CD8-positive, alpha-beta memory T cell (primary cell): ENCODE results near the gene ACSL4. TPM values are rescaled to one million over a fixed set of nuclear protein-coding genes. Genes with fewer than 3 reads are reported as not detected.

ENCODE experiments used
- CTCF ChIA-PET: fragments of 350-600 bp; sonication (Branson Sonifier 250); formaldehyde crosslinking; loops from one replicate; lab custom pipeline; 2021; ENCODE audit warnings: antibody characterized with exemption; lab: Charles Lee
- POLR2A ChIA-PET: fragments of 350-600 bp; sonication (Branson Sonifier 250); formaldehyde crosslinking; loops from one replicate; lab custom pipeline; 2021; ENCODE audit warnings: antibody characterized with exemption; lab: Charles Lee
- DNase-seq, 5 donors: peaks; one replicate each; pipeline versions ENCODE4 v3.0.0 to v3.0.0-alpha.2; 2020 to 2022; ENCODE audit warnings: mixed read lengths in 1 of 5
- H3K27ac ChIP-seq: one replicate; pipeline ENCODE4 v1.7.0; 2013; ENCODE audit warnings: low read depth, mild to moderate bottlenecking, low read length, moderate library complexity
- H3K27me3 ChIP-seq: 2 replicates; pipeline ENCODE4 v1.7.0; 2013; ENCODE audit warnings: low read length, mild to moderate bottlenecking; ENCODE audit not compliant: insufficient read depth, poor library complexity, severe bottlenecking
- H3K36me3 ChIP-seq: 2 replicates; pipeline ENCODE4 v1.7.0; 2013; ENCODE audit warnings: mild to moderate bottlenecking, low read length, moderate library complexity; ENCODE audit not compliant: insufficient read depth
- H3K4me1 ChIP-seq: 2 replicates; pipeline ENCODE4 v1.7.0; 2013; ENCODE audit warnings: mild to moderate bottlenecking, low read length, moderate library complexity; ENCODE audit not compliant: insufficient read depth
- H3K4me3 ChIP-seq: 2 replicates; pipeline ENCODE4 v1.7.0; 2013; ENCODE audit warnings: mild to moderate bottlenecking, low read length
- H3K9me3 ChIP-seq: 2 replicates; pipeline ENCODE4 v1.7.0; 2013; ENCODE audit warnings: mild to moderate bottlenecking, low read length
- H3K27ac Mint-ChIP-seq, 8 donors: one replicate each; pipeline ENCODE4 v1.8.0; 2020 to 2021; ENCODE audit warnings: mixed read lengths in 8 of 8, mild to moderate bottlenecking in 6 of 8, inconsistent platforms in 3 of 8, moderate library complexity in 3 of 8
- H3K27me3 Mint-ChIP-seq, 2 donors: one replicate each; pipeline ENCODE4 v1.8.0; 2020 to 2021; ENCODE audit warnings: mixed read lengths in 2 of 2, mild to moderate bottlenecking in 1 of 2, moderate library complexity in 1 of 2
- H3K36me3 Mint-ChIP-seq, 3 donors: one replicate each; pipeline ENCODE4 v1.8.0; 2020 to 2021; ENCODE audit warnings: mixed read lengths in 3 of 3, inconsistent platforms in 1 of 3, mild to moderate bottlenecking in 1 of 3
- H3K4me1 Mint-ChIP-seq, 3 donors: one replicate each; pipeline ENCODE4 v1.8.0; 2020 to 2021; ENCODE audit warnings: mixed read lengths in 3 of 3, inconsistent platforms in 1 of 3, mild to moderate bottlenecking in 1 of 3
- H3K4me3 Mint-ChIP-seq, 7 donors: one replicate each; pipeline ENCODE4 v1.8.0; 2020 to 2021; ENCODE audit warnings: mixed read lengths in 7 of 7, mild to moderate bottlenecking in 6 of 7, moderate library complexity in 4 of 7, inconsistent platforms in 2 of 7
- H3K9me3 Mint-ChIP-seq, 5 donors: one replicate each; pipeline ENCODE4 v1.8.0; 2020 to 2022; ENCODE audit warnings: mixed read lengths in 5 of 5, mild to moderate bottlenecking in 3 of 5, moderate library complexity in 2 of 5, inconsistent platforms in 1 of 5
- polyA plus RNA-seq: library from polyadenylated mRNA; unstranded; fragments of 300-500 nt; fragmentation: Illumina TruSeq; gene quantifications from one replicate; pipeline ENCODE4 v1.2.3, GENCODE V29; 2021
- total RNA-seq, 2 experiments: library from RNA; stranded (reverse); gene quantifications; one replicate each; pipeline ENCODE4 v1.2.3, GENCODE V29; 2021

ACSL4 gene
- total and polyA plus RNA-seq, 3 experiments from 2014 or later = 12.7 to 72.4 (median 69.6) TPM

DNA sequence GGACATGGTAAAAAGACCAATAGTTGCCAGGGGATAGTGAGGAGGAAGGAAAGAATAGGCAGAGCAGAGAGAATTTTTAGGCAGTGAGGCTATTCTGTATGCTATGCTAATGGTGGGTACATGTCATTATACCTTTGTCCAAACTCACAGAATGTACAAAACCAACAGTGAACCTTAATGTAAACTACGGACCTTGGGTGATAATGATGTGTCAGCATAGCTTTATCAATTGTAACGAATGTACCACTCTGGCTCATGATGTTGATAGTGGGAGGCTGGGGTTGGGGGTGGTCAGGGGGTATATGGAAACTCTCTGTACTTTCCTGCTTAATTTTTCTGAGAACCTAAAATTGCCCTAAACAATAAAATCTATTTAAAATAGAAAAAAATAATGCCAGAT is 37.7 kb upstream of the ACSL4 start:
- no peak overlapping the region for H3K27ac Mint-ChIP-seq
- no peaks in the 10 kb centered on the region for H3K36me3 ChIP-seq
- H3K4me1 ChIP-seq = no peaks in the 10 kb centered on the region
- peaks cover 0 to 3% (median 0%) of the 10 kb centered on the region in 3 donors for H3K4me1 Mint-ChIP-seq
- ChIA-PET CTCF (no interaction called here), POLR2A (no interaction called here)
- no peaks in the 10 kb centered on the region for H3K27me3 ChIP-seq
- H3K36me3 Mint-ChIP-seq = no peaks in the 10 kb centered on the region
- no peaks in the 10 kb centered on the region for H3K9me3 ChIP-seq
- H3K27ac ChIP-seq = no peak overlapping the region
- no peak overlapping the region for H3K4me3 ChIP-seq
- peaks cover 0 to 8% (median 2%) of the 10 kb centered on the region in 5 donors for H3K9me3 Mint-ChIP-seq
- H3K4me3 Mint-ChIP-seq = no peak overlapping the region
- H3K27me3 Mint-ChIP-seq = peaks cover 0 to 7% of the 10 kb centered on the region in 2 donors
- no peak for DNase-seq

DNA sequence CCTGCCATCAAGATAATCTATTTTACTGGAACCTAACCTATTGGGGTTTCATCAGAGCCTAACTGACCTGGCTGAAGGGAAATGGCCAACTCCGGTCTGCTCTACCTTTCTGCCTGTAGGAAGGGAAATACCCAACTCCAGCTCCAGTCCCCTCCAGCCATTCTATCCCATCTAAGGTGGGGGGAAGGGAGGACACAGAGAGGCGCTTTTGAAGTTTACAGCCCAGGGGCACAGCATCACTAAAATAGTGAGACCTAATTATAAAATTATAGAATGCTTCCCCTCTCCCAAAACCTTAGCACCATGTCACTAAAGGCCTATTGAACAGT is 27.8 kb upstream of the ACSL4 start:
- Histone ChIP-seq H3K4me3 (no peak overlapping the region), H3K9me3 (no peaks in the 10 kb centered on the region), H3K27ac (no peak overlapping the region), H3K27me3 (no peaks in the 10 kb centered on the region), H3K4me1 (no peaks in the 10 kb centered on the region), H3K36me3 (no peaks in the 10 kb centered on the region)
- no peak for DNase-seq
- ChIA-PET CTCF (no interaction called here), POLR2A (no interaction called here)
- H3K36me3 Mint-ChIP-seq = no peaks in the 10 kb centered on the region
- H3K27ac Mint-ChIP-seq = peak overlapping the region in 1 of 8 donors; percentile 60
- H3K4me1 Mint-ChIP-seq = peaks cover 11 to 17% (median 13%) of the 10 kb centered on the region in 3 donors
- H3K4me3 Mint-ChIP-seq = no peak overlapping the region
- H3K9me3 Mint-ChIP-seq = no peaks in the 10 kb centered on the region
- peaks cover 6 to 8% of the 10 kb centered on the region in 2 donors for H3K27me3 Mint-ChIP-seq

- H3K4me1 ChIP-seq = no peaks in the 10 kb centered on the region
- H3K9me3 ChIP-seq = no peaks in the 10 kb centered on the region
- H3K4me3 ChIP-seq = no peak overlapping the region
- no peaks in the 10 kb centered on the region for H3K36me3 ChIP-seq
- H3K27ac ChIP-seq = no peak overlapping the region
- peak overlapping the region in 2 of 7 donors; percentile 1 to 6 for H3K4me3 Mint-ChIP-seq
- H3K27me3 ChIP-seq = no peaks in the 10 kb centered on the region
- peak overlapping the region in 2 of 8 donors; percentile 10 to 60 for H3K27ac Mint-ChIP-seq
- DNase-seq = no peak
- CTCF ChIA-PET = no interaction called here
- H3K4me1 Mint-ChIP-seq = peaks cover 11 to 17% (median 13%) of the 10 kb centered on the region in 3 donors
- POLR2A ChIA-PET = no interaction called here
- H3K36me3 Mint-ChIP-seq = peaks cover 0 to 3% (median 0%) of the 10 kb centered on the region in 3 donors
- peaks cover 0 to 5% (median 2%) of the 10 kb centered on the region in 5 donors for H3K9me3 Mint-ChIP-seq
- H3K27me3 Mint-ChIP-seq = peaks cover 6 to 9% of the 10 kb centered on the region in 2 donors
Measured at GRCh38 chrX:109760209-109760921, 27.3 kb upstream of the ACSL4 start.

DNA sequence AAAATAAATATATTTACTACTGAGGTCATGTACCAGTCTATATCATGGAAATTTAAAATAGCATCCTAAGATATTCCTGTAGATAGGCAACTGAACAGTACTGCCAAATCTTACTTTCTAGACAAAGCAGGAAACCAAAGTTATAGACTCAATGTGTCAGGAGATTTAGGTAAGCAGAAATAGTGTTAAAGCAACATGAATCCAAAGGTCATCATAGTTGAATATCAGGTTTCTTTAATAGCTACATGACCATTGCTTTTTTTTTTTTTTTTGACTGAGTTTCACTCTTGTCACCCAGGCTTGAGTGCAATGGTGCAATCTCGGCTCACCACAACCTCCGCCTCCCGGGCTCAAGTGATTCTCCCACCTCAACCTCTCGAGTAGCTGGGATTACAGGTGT is 20.2 kb upstream of the ACSL4 start:
- Mint-ChIP-seq H3K4me1 (no peaks in the 10 kb centered on the region), H3K27ac (no peak overlapping the region), H3K9me3 (peaks cover 4 to 9% (median 5%) of the 10 kb centered on the region in 5 donors), H3K27me3 (peaks cover 0 to 6% of the 10 kb centered on the region in 2 donors), H3K4me3 (no peak overlapping the region), H3K36me3 (peaks cover 0 to 3% (median 2%) of the 10 kb centered on the region in 3 donors)
- ChIA-PET POLR2A (no interaction called here), CTCF (no interaction called here)
- H3K27ac ChIP-seq = no peak overlapping the region
- H3K27me3 ChIP-seq = no peaks in the 10 kb centered on the region
- no peaks in the 10 kb centered on the region for H3K4me1 ChIP-seq
- no peaks in the 10 kb centered on the region for H3K36me3 ChIP-seq
- no peak for DNase-seq
- H3K4me3 ChIP-seq = no peak overlapping the region
- H3K9me3 ChIP-seq = no peaks in the 10 kb centered on the region

DNA sequence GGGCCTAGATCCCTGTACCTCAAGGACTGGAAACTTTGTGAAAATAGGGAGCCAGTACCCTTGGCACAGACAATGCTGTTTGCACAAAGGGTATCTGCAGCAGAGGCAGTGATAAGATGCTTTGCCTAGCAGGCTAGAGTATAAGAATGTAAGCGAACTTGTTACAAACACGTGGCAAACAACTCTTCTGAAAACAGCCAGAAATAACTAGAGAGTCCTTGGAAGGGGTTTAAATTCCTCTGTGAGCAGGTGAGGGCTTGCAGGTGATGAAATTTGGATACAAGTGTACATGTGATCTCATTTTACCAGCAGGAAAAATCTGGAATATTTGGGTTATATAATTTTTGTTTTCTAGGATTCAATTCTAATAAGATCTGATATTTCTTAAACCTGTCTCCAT is 18.6 kb upstream of the ACSL4 start:
- Histone ChIP-seq H3K27ac (no peak overlapping the region), H3K4me3 (no peak overlapping the region), H3K9me3 (no peaks in the 10 kb centered on the region), H3K36me3 (no peaks in the 10 kb centered on the region), H3K4me1 (no peaks in the 10 kb centered on the region), H3K27me3 (no peaks in the 10 kb centered on the region)
- DNase-seq = no peak
- Mint-ChIP-seq H3K27ac (no peak overlapping the region), H3K4me3 (no peak overlapping the region), H3K9me3 (peaks cover 4 to 9% (median 5%) of the 10 kb centered on the region in 5 donors), H3K4me1 (no peaks in the 10 kb centered on the region), H3K36me3 (peaks cover 0 to 3% (median 2%) of the 10 kb centered on the region in 3 donors), H3K27me3 (peaks cover 0 to 6% of the 10 kb centered on the region in 2 donors)
- ChIA-PET POLR2A (no interaction called here), CTCF (no interaction called here)

GRCh38 chrX:109749207-109749606 is 16.1 kb upstream of the ACSL4 start:
- Mint-ChIP-seq H3K27me3 (peaks cover 0 to 2% of the 10 kb centered on the region in 2 donors), H3K27ac (no peak overlapping the region), H3K4me3 (no peak overlapping the region), H3K4me1 (no peaks in the 10 kb centered on the region), H3K36me3 (no peaks in the 10 kb centered on the region), H3K9me3 (no peaks in the 10 kb centered on the region)
- Histone ChIP-seq H3K36me3 (no peaks in the 10 kb centered on the region), H3K9me3 (no peaks in the 10 kb centered on the region), H3K4me3 (no peak overlapping the region), H3K27me3 (no peaks in the 10 kb centered on the region), H3K4me1 (no peaks in the 10 kb centered on the region), H3K27ac (no peak overlapping the region)
- CTCF ChIA-PET = no interaction called here
- POLR2A ChIA-PET = no interaction called here
- no peak for DNase-seq

DNA sequence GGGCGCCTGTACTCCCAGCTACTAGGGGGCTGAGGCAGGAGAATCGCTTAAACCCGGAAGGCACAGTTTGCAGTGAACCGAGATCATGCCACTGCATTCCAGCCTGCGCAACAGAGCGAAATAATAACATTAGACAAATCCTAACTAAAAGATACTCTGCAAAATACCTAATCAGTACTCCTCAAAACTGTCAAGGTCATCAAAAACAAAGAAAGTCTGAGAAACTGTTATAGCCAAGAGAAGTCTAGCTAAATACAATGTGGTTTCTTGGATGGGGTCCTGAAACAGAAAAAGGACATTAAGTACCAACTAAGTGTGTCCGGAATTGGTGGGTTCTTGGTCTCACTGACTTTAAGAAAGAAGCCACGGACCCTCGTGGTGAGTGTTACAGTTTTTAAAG is 14.6 kb upstream of the ACSL4 start:
- Mint-ChIP-seq H3K27me3 (peaks cover 0 to 2% of the 10 kb centered on the region in 2 donors), H3K4me3 (no peak overlapping the region), H3K27ac (no peak overlapping the region), H3K9me3 (no peaks in the 10 kb centered on the region), H3K4me1 (no peaks in the 10 kb centered on the region), H3K36me3 (no peaks in the 10 kb centered on the region)
- Histone ChIP-seq H3K4me1 (no peaks in the 10 kb centered on the region), H3K4me3 (no peak overlapping the region), H3K36me3 (no peaks in the 10 kb centered on the region), H3K27ac (no peak overlapping the region), H3K9me3 (no peaks in the 10 kb centered on the region), H3K27me3 (no peaks in the 10 kb centered on the region)
- ChIA-PET POLR2A (no interaction called here), CTCF (no interaction called here)
- no peak for DNase-seq

DNA sequence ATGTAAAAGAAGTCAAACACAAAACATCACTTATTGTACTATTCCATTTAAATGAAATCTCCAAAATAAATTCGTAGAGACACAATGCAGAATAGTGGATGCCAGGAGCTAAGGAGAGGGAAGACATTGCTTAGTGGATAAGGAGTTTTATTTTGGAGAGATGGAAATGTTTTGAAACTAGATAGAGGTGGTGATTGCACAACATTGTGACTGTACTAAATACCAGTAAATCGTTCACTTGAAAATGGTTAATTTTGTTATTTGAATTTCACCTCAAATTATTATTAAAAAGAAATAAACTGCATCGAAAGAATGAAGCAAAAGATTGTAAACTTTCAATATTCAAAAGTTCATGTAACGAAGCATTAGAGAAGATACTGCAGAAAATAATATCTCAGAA is 9.7 kb upstream of the ACSL4 start:
- Mint-ChIP-seq H3K36me3 (no peaks in the 10 kb centered on the region), H3K9me3 (no peaks in the 10 kb centered on the region), H3K4me3 (no peak overlapping the region), H3K4me1 (no peaks in the 10 kb centered on the region), H3K27ac (no peak overlapping the region), H3K27me3 (no peaks in the 10 kb centered on the region)
- Histone ChIP-seq H3K27me3 (no peaks in the 10 kb centered on the region), H3K9me3 (no peaks in the 10 kb centered on the region), H3K36me3 (no peaks in the 10 kb centered on the region), H3K4me3 (no peak overlapping the region), H3K4me1 (no peaks in the 10 kb centered on the region), H3K27ac (no peak overlapping the region)
- no peak for DNase-seq
- ChIA-PET CTCF (no interaction called here), POLR2A (no interaction called here)
